ENCODE data around the gene TPM2. TPM values are rescaled to one million over a fixed set of nuclear protein-coding genes. Genes with fewer than 3 reads are reported as not detected.

Gene TPM2
- polyA plus RNA-seq (ENCODE audit: insufficient read length in 4 of 4) = 100 to 1,000 TPM; 127 to 206 (median 194) TPM

- DNase-seq (ENCODE audit: low read depth in 4 of 4, low spot score in 2 of 4) = peak in 1 of 4 donors; percentile 49
These were observed at the start of gene TPM2 for GRCh38 chr9:35689542-35690293. Gene TPM2, minus strand, starts transcription at chr9:35689925. Its CDS starts 108 bp downstream, at chr9:35689817.

- DNase-seq (ENCODE audit: low read depth in 4 of 4, low spot score in 2 of 4) = no peak
These were observed 49.2 kb upstream of the TPM2 start for GRCh38 chr9:35738924-35739323.

GRCh38 chr9:35738186-35738585, 48.5 kb upstream of the TPM2 start:
- DNase-seq (ENCODE audit: low read depth in 4 of 4, low spot score in 2 of 4) = no peak

- no peak for DNase-seq (ENCODE audit: low read depth in 4 of 4, low spot score in 2 of 4)
These were observed 47.4 kb upstream of the TPM2 start for GRCh38 chr9:35737143-35737542.

GRCh38 chr9:35736201-35736633, 46.5 kb upstream of the TPM2 start:
- DNase-seq (ENCODE audit: low read depth in 4 of 4, low spot score in 2 of 4) = peak in 1 of 4 donors; percentile 44

GRCh38 chr9:35734096-35734495, 44.4 kb upstream of the TPM2 start:
- no peak for DNase-seq (ENCODE audit: low read depth in 4 of 4, low spot score in 2 of 4)

- no peak for DNase-seq (ENCODE audit: low read depth in 4 of 4, low spot score in 2 of 4)
These were observed 43.2 kb upstream of the TPM2 start for GRCh38 chr9:35732800-35733541.

- peak; percentile 89 to 96 (median 90) for DNase-seq (ENCODE audit: low read depth in 4 of 4, low spot score in 2 of 4)
These were observed 42.6 kb upstream of the TPM2 start, which contains the start of the genes CREB3 and TLN1 for GRCh38 chr9:35732185-35732799. Gene CREB3, plus strand, starts transcription at chr9:35732666. Its CDS starts 107 bp downstream, at chr9:35732773. Gene TLN1, minus strand, starts transcription at chr9:35732195. Its CDS starts 6,501 bp downstream, at chr9:35725694.

- no peak for DNase-seq (ENCODE audit: low read depth in 4 of 4, low spot score in 2 of 4)
These were observed 41.9 kb upstream of the TPM2 start for GRCh38 chr9:35731415-35732184.

- no peak for DNase-seq (ENCODE audit: low read depth in 4 of 4, low spot score in 2 of 4)
These were observed 40.7 kb upstream of the TPM2 start for GRCh38 chr9:35730486-35730854.

GRCh38 chr9:35729700-35730485, 40.2 kb upstream of the TPM2 start:
- no peak for DNase-seq (ENCODE audit: low read depth in 4 of 4, low spot score in 2 of 4)

GRCh38 chr9:35729101-35729500, 39.4 kb upstream of the TPM2 start:
- no peak for DNase-seq (ENCODE audit: low read depth in 4 of 4, low spot score in 2 of 4)

- peak in 1 of 4 donors; percentile 60 for DNase-seq (ENCODE audit: low read depth in 4 of 4, low spot score in 2 of 4)
These were observed 38.6 kb upstream of the TPM2 start for GRCh38 chr9:35728041-35728971.

GRCh38 chr9:35727676-35728040, 37.9 kb upstream of the TPM2 start:
- no peak for DNase-seq (ENCODE audit: low read depth in 4 of 4, low spot score in 2 of 4)

GRCh38 chr9:35726931-35727330, 37.2 kb upstream of the TPM2 start:
- DNase-seq (ENCODE audit: low read depth in 4 of 4, low spot score in 2 of 4) = no peak

GRCh38 chr9:35725362-35725761, 35.6 kb upstream of the TPM2 start:
- DNase-seq (ENCODE audit: low read depth in 4 of 4, low spot score in 2 of 4) = no peak

- DNase-seq (ENCODE audit: low read depth in 4 of 4, low spot score in 2 of 4) = no peak
These were observed 34.2 kb upstream of the TPM2 start for GRCh38 chr9:35723908-35724307.

- DNase-seq (ENCODE audit: low read depth in 4 of 4, low spot score in 2 of 4) = no peak
These were observed 33.7 kb upstream of the TPM2 start for GRCh38 chr9:35723426-35723825.

GRCh38 chr9:35719546-35719945, 29.8 kb upstream of the TPM2 start:
- no peak for DNase-seq (ENCODE audit: low read depth in 4 of 4, low spot score in 2 of 4)

Data from left renal cortex interstitium (tissue), 4 donors.